GM12878 (cell line): ENCODE results near the gene ADRA2B.

Experiments
- BCL11A ChIP-seq: IDR thresholded peaks from 2 replicates; pipeline ENCODE4 v1.6.1; 2011; ENCODE audit warnings: low read depth, low read length
- BHLHE40 ChIP-seq, 2 experiments: fragments of 450-650 bp in 1 of 2; IDR thresholded peaks; 2 replicates each; pipeline ENCODE4 v1.6.1; 2011 to 2017; ENCODE audit warnings: low read depth in 2 of 2, borderline replicate concordance in 1 of 2, improper control_type of control experiment in 1 of 2, low read length in 1 of 2, mild to moderate bottlenecking in 1 of 2
- CTCF ChIP-seq, 3 experiments: IDR thresholded peaks in 2 of 3; conservative IDR thresholded peaks in 1 of 3; 2 replicates each; pipeline ENCODE4 v1.5.1; 2011; ENCODE audit warnings: low read depth in 3 of 3, low read length in 3 of 3, mild to moderate bottlenecking in 3 of 3, control low read depth in 2 of 3, moderate library complexity in 2 of 3, inconsistent platforms in 1 of 3, mixed read lengths in 1 of 3; ENCODE audit not compliant: control insufficient read depth in 2 of 3, insufficient read depth in 1 of 3; ENCODE audit errors: extremely low read depth in 1 of 3
- CUX1 ChIP-seq: IDR thresholded peaks from 2 replicates; pipeline ENCODE4 v1.6.1; 2012; ENCODE audit warnings: improper control_type of control experiment, low read depth, low read length; ENCODE audit not compliant: insufficient replicate concordance
- EGR1 ChIP-seq, 2 experiments: IDR thresholded peaks; 1 replicate in 1 of 2; 2 replicates in 1 of 2; pipeline ENCODE4 v1.6.1; 2011 to 2012; ENCODE audit warnings: low read depth in 2 of 2, low read length in 2 of 2, borderline replicate concordance in 1 of 2, mild to moderate bottlenecking in 1 of 2, moderate library complexity in 1 of 2
- ESRRA ChIP-seq: IDR thresholded peaks from 2 replicates; pipeline ENCODE4 v1.6.1; 2012; ENCODE audit warnings: mild to moderate bottlenecking, low read length, improper control_type of control experiment
- FOS ChIP-seq: IDR thresholded peaks from 3 replicates; pipeline ENCODE4 v1.6.1; 2011; ENCODE audit warnings: borderline replicate concordance; ENCODE audit not compliant: insufficient read length; ENCODE audit errors: extremely low read depth
- HDAC6 ChIP-seq: fragments of 200-600 bp; sonication (generic); IDR thresholded peaks from one replicate; pipeline ENCODE4 v1.8.0; 2017; ENCODE audit warnings: antibody characterized with exemption; ENCODE audit not compliant: unreplicated experiment
- LARP7 ChIP-seq: fragments of 450-650 bp; IDR thresholded peaks from 2 replicates; pipeline ENCODE4 v1.6.1; 2017; ENCODE audit warnings: mild to moderate bottlenecking
- NBN ChIP-seq: fragments of 450-650 bp; IDR thresholded peaks from 2 replicates; pipeline ENCODE4 v1.6.1; 2016
- NFXL1 ChIP-seq: fragments of 450-650 bp; IDR thresholded peaks from 2 replicates; pipeline ENCODE4 v1.6.1; 2017; ENCODE audit warnings: antibody characterized with exemption, mild to moderate bottlenecking, borderline replicate concordance
- PBX3 ChIP-seq: IDR thresholded peaks from 2 replicates; pipeline ENCODE4 v1.6.1; 2011; ENCODE audit warnings: mild to moderate bottlenecking, low read depth, low read length, moderate library complexity; ENCODE audit not compliant: insufficient replicate concordance
- REST ChIP-seq: IDR thresholded peaks from 2 replicates; pipeline ENCODE4 v1.6.1; 2012; ENCODE audit warnings: mild to moderate bottlenecking, low read depth, low read length

- no peak for TF ChIP-seq CTCF (IDR thresholded peaks at IDR 0.05 in 2 of 3, conservative IDR thresholded peaks at IDR 0.05 in 1 of 3; ENCODE audit: control insufficient read depth in 2 of 3, extremely low read depth in 1 of 3, insufficient read depth in 1 of 3, low read depth in 3 of 3, low read length in 3 of 3)
- no peak for TF ChIP-seq PBX3
- TF ChIP-seq BCL11A = no peak
- TF ChIP-seq REST = no peak
- TF ChIP-seq EGR1 (IDR thresholded peaks at IDR 0.05; ENCODE audit: borderline replicate concordance in 1 of 2, low read depth in 2 of 2, low read length in 2 of 2) = no peak
- no peak for TF ChIP-seq FOS
- no peak for TF ChIP-seq ESRRA
- TF ChIP-seq NBN = no peak
- no peak for TF ChIP-seq HDAC6
- no peak for TF ChIP-seq BHLHE40 (IDR thresholded peaks at IDR 0.05; ENCODE audit: borderline replicate concordance in 1 of 2, low read depth in 2 of 2, low read length in 1 of 2)
- no peak for TF ChIP-seq LARP7
- TF ChIP-seq NFXL1 = no peak
- no peak for TF ChIP-seq CUX1
Observed at GRCh38 chr2:96083064-96083939, 33.1 kb downstream of the ADRA2B start.
